HG02885 (cell line): ENCODE measurements around the gene EFHB.
A peak's percentile ranks its signal among the peaks of the same experiment; 100 is the strongest.
"Not testable (repeated sequence)": the region's sequence is repeated elsewhere in the genome, so short reads cannot be mapped to it uniquely, and the experiment has no call there.

Experiments used
- ATAC-seq: cut with Tn5 transposase; IDR thresholded peaks from one replicate; pipeline ENCODE4 v1.9.1; 2021; ENCODE audit warnings: mild to moderate bottlenecking; ENCODE audit not compliant: unreplicated experiment, poor library complexity

The EFHB gene

DNA sequence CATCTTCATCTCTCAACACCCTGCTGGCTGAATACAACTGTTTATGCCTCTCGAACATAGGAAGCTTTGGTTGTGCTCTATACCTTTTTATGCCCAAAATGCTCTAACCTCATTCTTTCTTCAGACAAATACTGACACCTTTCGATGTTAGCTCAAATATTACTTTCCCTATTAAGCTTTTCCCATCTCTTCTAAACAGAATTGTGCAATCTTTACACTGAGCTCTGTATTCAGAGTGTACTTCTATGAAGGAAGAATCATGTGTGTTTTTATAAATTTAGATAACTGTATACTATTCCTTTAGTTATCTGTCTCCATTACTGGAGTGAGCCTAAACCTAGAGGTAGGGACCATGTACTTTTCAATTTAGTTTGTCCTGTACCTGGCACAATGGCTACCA is 1.6 kb downstream of the EFHB start:
- ATAC-seq = no peak

DNA sequence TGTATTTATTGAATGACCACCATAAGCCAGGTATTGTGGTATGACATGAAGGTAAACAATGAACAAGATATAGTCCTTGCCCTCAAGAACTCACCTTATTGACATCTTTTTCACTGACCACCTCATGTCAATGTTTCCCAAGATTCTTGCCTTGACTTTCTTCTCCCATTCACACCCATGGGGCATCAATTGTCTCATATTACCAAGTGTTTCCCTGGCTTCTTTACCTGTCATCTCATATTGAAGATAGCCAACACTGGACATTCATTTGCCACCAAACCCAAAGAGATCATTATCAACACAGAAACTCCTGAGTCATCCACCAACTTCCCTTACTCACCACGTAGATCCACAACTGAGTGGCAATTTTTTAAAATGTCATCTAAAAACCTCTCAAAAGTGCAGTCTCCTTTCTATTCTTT is 2.2 kb downstream of the EFHB start:
- ATAC-seq = peak; percentile 59

DNA sequence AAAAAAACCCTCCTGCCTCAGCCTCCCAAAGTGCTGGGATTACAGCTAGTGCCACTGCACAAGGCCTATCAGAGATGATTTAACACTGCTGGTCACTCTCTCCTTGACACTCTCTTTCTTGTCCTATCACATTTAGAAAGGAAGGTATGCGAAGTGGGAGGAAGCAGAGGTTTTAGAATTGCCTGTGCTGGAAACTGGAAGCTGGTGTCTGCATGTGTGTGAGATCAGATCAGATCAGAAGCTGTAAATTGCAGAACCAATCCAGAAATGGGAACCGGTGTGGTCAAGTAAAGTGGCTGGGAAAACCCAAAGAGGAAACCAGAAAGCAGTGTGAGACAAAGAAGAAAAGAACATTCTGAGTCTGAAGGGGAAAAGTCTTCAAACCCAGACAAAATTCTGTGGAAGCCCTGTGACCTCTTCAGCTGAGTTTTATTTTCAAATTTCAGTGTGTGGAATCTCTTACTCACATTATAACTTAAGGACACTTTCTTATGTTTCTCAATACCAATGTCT is 2.8 kb downstream of the EFHB start:
- ATAC-seq = peak; percentile 73

DNA sequence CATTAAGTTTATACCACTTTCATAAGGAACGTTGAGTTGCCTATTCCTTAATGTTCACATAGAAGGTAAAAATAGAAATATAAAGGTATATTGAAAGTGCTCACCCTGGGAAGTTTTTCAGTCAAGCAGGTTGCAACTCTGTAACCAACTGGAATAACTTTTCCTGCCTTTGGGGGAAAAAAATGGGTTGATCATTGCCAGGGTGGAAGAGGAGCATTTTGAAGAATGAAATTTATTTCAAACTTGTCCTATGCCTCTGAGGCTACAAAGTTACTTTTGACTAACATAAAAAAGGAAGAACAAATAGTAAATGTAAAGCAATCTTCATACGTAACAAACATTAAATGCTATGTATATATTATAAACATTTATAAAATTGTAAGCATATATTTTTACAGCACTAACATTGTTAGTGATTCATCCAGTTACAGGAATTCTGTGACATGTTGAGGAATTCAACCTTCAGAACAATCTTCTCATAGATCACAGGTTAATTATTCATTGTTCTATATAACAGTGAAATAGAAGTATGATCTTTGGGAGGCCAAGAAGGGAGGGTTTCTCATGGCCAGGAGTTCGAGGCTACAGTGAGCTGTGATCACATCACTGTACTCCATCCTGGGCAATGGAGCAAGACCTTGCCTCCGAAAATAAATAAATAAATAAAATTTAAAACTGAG is 13.5 kb downstream of the EFHB start:
- no peak for ATAC-seq

DNA sequence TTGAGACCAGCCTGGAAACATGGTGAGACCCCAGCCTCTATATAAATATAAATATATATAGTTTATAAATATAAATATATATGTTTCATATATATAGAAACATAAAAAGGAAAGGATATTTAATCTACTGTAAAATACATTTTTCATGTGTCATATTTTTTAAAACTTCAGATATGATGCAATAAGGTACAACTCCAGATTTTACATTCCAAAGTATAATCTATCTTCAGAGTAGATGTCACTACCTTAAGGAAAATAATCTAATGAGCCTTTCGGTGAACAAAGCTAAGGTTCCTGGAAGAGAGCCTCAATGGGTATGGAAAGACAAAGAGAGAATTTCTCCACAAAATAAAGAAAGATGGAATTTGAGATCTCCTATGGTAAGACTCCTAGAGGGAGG is 16.9 kb downstream of the EFHB start:
- ATAC-seq = no peak

DNA sequence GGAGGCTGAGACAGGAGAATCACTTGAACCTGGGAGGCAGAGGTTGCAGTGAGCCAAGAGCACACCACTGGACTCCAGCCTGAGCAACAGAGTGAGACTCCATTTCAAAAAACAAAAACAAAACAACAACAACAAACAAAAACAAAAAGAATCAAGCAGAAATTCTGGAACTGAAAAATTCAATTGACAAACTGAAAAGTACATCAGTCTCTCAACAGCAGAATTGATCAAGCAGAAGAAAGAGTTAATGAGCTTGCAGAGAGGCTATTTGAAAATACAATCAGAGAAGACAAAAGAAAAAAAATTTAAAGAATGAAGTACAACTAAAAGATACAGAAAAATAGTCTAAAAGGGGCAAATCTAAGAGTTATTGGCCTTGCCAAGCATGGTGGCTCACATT is 22.6 kb downstream of the EFHB start:
- ATAC-seq = no peak

DNA sequence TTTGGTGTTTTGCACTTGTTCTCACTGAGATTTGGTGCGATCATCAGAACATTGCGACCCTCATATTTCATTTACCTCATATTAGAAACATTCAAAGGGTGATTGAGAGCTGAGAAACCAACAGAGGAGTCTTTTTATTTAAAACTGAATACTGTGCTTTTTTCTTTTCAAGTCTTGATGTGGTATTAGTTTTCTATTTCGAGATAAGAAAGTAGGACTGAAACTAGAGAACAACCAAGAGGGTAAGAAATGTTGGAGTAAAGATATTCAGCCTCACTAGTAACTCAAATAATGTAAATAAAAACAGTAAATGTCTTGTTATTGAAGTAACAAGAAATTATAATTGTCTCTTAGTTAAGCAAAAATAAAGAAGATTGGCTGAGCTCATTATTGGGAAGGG is 26.5 kb downstream of the EFHB start:
- ATAC-seq = peak; percentile 46

DNA sequence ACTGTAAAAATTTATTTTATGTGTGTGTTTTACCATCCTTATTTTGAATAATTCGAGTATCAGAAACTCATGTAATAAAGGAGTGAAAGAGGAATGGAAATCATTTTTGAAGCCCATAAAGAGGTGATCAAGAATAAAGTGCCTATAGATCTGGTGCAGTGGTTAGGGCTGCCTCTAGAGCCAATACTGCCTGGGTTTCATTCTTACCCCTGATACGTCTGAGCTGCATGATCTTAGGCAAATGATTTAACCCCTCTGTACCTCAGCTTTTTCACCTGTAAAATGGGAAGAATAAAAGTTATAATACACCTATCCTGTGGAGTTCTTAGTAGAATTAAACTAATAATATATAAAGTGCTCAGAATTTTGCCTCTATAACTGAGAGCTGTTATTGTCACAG is 30.4 kb downstream of the EFHB start:
- no peak for ATAC-seq

- no peak for ATAC-seq
Observed at GRCh38 chr3:19901918-19902317, 32.1 kb downstream of the EFHB start.

DNA sequence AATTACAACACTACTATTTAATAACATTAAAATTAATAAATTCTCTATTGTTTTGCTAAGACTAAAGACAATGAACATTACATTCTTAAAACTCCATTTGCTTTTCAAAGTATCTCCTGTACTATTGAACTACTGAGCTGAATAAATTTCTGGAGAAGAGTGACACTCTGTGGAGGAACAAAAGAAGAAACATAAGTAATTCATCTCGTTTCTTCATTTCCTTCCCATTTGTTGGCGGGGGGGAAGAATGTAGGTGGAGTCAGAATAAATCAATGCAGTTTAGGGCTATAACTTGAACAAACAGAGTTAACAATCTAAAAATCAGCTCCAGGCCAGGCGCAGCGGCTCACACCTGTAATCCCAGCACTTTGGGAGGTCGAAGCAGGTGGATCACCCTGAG is 32.7 kb downstream of the EFHB start:
- ATAC-seq = no peak

DNA sequence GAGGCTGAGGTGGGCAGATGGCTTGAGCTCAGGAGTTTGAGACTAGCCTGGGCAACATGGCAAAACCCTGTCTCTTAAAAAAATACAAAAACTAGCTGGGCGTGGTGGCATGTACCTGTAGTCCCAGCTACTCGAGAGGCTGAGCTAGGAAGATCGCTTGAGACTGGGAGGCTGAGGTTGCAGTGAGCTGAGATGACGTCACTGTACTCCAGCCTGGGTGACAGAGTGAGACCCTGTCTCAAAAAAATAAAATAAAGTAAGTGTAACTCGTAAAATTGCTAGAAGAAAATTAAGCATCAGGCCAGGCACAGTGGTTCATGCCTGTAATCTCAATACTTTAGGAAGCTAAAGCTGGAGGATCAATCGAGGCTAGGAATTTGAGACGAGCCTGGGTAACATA is 34.2 kb downstream of the EFHB start:
- ATAC-seq = not testable (repeated sequence)

- no peak for ATAC-seq
Observed at GRCh38 chr3:19899264-19899663, 34.8 kb downstream of the EFHB start.

GRCh38 chr3:19898721-19899120 is 35.3 kb downstream of the EFHB start:
- ATAC-seq = no peak

GRCh38 chr3:19891740-19892139 is 42.3 kb downstream of the EFHB start:
- no peak for ATAC-seq

DNA sequence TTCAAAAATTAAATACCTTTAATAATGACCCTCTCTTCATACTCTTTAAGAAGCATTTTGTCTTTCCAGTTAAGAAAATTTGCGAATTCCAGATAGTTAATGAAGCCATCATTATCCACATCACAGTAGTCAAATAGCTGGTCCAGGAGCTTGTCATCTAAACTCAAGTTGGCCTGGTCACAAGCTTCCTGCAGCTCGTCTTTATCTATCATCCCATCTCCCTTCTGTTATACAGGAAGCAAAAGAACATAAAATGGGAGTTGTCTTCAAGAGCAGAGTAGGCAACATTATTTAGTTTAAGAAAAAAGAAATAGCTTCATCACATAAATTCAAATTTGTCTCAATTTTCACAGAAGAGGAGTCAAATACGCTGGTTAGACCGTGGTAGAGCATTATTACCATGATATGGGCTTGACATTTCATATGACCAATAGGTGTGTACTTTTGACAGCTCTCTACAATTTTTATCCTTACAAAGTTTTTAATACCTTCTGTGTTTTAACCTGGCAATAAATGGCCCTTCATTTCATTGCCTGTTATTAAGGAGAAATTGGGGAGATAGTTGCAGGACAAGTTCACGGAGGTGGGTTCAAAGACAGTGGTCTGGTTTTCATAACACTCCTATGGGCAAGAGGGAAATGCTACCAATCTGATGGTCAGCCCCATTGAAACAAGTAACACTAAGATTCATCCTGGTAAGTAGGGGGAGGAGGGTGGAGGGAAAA is 45.4 kb downstream of the EFHB start:
- no peak for ATAC-seq

- ATAC-seq = not testable (repeated sequence)
Observed at GRCh38 chr3:19887122-19887521, 46.9 kb downstream of the EFHB start.

DNA sequence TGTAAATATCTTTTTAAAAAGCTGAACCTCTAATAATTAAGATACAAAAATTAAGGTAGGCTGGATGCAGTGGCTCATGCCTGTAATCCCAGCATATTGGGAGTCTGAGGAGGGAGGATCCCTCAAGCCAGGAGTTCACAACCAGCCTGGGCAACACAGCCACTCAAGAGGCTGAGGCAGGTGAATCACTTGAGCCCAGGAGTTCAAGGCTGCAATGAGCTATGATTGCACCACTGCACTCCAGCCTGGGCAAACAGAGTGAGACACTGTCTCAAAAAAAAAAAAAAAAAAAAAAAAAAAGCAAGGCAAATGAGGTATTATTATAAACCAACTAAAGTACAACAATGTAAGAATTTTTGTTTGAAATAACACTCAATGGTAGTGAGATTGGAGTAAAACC is 47.6 kb downstream of the EFHB start:
- ATAC-seq = no peak

DNA sequence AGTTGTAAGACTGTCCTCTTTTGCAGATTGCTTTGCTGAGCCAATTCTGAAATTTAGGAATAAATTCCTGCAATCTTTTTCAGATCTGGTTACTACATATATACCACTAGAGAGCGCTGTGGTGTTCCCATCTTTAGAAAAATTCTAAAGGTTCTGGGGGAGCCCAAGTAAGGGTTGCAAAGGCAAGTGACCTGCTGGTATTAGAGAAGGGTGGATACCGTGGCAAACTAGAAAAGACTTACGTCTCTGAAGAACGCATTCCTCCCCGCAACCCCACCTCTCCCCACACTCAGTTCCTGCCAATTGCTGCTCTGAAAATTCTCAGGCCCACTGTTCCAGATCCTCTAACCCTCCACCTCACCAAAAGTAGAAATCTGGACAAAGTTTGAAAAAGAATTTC is 48.5 kb downstream of the EFHB start:
- ATAC-seq = peak; percentile 57

DNA sequence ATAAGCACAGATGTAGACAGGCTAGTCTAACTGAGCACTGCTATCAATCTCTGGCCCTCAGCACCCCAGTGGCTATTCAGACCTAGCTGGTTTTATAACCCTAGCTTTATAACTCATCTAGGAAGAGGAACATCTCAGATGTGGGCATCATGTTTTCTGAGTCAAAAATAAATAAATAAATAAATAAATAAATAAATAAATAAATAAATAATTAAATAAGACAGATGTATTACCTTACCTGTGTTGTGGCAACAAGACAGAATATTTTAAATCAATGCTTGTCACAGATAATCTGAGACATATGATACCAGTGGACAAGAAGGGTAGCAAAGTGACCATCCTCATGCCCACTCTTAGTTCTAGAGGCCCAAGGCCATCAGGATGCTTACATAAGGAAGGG is 52.2 kb downstream of the EFHB start:
- no peak for ATAC-seq

DNA sequence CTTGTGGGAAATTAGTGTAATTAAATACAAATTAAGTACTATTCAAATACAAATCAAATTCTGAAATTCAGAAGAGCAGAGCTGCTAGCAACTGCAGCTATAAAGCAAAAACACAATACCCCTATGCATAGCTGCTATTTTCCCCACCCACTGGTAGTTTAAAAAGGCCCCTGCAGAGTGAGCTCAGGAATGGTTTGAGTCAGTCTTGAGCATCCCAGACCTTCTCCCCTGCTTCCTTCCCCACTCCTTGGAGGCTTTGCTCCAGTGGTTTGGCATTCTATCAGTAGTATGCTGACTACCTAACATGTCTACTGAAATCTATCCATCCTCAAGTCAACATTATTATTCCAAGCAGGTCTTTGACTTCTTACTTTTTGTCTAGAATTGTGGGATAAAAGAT is 53.0 kb downstream of the EFHB start:
- no peak for ATAC-seq

DNA sequence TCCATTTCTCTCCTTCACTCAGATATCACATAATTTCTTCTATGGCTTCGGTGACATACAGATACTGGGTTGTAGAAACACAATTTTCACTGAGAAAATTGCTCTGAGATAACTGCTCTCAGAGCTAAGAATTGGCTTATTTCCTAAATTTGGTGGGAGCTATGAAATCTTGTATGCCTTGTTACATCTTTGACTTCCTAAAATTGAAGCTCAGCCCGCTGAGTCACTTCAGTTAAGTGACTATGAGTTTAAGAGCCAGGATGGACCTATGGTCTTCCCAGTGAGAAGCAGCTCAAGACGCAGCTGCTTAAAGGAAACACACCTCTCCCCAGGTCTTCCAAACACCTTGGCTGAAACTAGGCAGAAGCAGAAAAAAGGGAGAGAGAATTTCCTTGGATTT is 56.4 kb downstream of the EFHB start:
- ATAC-seq = no peak
